ENCODE measurements around the gene SAFB2.

The SAFB2 gene

DNA sequence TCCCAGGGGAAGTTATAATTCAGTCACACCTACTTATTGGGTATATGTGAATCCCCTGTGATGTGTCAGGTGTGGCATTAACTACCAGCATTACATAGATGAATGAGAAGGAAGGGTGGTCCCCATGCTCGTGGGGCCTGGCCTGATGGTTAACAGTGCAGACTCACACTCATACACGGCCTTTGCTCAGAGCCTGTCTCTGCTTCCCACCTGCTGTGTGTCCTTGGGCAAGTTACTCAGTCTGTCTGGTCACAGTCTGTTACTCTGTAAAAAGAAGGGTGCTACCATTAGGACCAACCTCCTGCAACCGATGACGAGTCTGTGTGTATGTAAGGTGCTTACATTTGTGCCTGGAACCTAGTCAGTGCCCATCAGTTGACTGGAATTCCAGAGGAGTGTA lies 24.1 kb upstream of the SAFB2 start:
- TF ChIP-seq POLR2AphosphoS5 (IDR thresholded peaks at IDR 0.05; ENCODE audit: low read depth, low read length) = no peak
- TF ChIP-seq, protein P1, sequence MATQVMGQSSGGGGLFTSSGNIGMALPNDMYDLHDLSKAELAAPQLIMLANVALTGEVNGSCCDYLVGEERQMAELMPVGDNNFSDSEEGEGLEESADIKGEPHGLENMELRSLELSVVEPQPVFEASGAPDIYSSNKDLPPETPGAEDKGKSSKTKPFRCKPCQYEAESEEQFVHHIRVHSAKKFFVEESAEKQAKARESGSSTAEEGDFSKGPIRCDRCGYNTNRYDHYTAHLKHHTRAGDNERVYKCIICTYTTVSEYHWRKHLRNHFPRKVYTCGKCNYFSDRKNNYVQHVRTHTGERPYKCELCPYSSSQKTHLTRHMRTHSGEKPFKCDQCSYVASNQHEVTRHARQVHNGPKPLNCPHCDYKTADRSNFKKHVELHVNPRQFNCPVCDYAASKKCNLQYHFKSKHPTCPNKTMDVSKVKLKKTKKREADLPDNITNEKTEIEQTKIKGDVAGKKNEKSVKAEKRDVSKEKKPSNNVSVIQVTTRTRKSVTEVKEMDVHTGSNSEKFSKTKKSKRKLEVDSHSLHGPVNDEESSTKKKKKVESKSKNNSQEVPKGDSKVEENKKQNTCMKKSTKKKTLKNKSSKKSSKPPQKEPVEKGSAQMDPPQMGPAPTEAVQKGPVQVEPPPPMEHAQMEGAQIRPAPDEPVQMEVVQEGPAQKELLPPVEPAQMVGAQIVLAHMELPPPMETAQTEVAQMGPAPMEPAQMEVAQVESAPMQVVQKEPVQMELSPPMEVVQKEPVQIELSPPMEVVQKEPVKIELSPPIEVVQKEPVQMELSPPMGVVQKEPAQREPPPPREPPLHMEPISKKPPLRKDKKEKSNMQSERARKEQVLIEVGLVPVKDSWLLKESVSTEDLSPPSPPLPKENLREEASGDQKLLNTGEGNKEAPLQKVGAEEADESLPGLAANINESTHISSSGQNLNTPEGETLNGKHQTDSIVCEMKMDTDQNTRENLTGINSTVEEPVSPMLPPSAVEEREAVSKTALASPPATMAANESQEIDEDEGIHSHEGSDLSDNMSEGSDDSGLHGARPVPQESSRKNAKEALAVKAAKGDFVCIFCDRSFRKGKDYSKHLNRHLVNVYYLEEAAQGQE (IDR thresholded peaks at IDR 0.05; ENCODE audit: insufficient read depth in 1 of 2, low read depth in 2 of 2, low read length in 2 of 2) = no peak
- no peak for TF ChIP-seq TAF1 (IDR thresholded peaks at IDR 0.05; ENCODE audit: borderline replicate concordance, insufficient read depth, low read length)
- no peak for TF ChIP-seq FOXP2 (optimal IDR thresholded peaks at IDR 0.05; ENCODE audit: borderline replicate concordance, extremely low read depth, extremely low read length, insufficient read depth)
- no peak for TF ChIP-seq SIN3A (IDR thresholded peaks at IDR 0.05; ENCODE audit: borderline replicate concordance, insufficient read depth, low read length)

DNA sequence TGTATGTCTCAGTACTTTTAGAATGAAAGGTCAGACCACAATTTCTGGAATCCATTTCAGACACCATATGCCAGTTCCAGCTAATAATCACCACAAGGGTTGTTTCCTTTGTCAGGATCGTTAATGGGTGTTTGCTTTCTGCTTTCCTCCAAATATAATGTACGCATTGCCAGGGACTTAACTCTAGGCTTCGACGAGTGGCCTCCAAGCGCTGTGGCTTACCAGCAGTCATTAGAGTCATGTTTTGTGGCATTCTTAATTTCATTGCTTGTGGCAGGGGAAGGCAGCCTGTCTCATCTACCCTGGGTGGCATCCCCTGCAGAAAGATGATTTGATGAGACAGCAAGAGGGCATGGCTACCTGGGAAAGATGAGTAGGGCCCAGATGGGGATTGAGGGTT lies 22.8 kb upstream of the SAFB2 start:
- TF ChIP-seq FOXP2 (optimal IDR thresholded peaks at IDR 0.05; ENCODE audit: borderline replicate concordance, extremely low read depth, extremely low read length, insufficient read depth) = no peak
- TF ChIP-seq POLR2AphosphoS5 (IDR thresholded peaks at IDR 0.05; ENCODE audit: low read depth, low read length) = no peak
- TF ChIP-seq, protein P1 (IDR thresholded peaks at IDR 0.05; ENCODE audit: insufficient read depth in 1 of 2, low read depth in 2 of 2, low read length in 2 of 2) = no peak
- TF ChIP-seq SIN3A (IDR thresholded peaks at IDR 0.05; ENCODE audit: borderline replicate concordance, insufficient read depth, low read length) = no peak
- TF ChIP-seq TAF1 (IDR thresholded peaks at IDR 0.05; ENCODE audit: borderline replicate concordance, insufficient read depth, low read length) = no peak

DNA sequence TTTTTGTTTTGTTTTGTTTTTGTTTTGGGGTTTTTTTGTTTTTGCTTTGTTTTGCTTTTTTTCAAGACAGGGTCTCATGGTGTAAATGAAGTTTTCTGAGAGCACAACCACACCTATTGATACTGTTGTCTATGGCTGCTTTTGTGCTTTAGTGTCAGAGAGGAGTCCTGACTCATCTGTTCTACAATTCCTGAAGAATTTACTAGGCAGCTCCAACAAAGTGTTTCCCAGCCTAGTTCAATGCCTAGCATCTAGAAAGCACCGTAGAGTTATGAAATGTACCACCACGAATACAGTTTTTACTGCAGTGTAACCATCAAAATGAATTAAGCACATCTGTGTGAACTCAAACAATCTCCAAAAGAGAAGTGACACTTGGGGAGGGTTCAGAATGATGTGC lies 21.5 kb upstream of the SAFB2 start:
- TF ChIP-seq SIN3A (IDR thresholded peaks at IDR 0.05; ENCODE audit: borderline replicate concordance, insufficient read depth, low read length) = no peak
- no peak for TF ChIP-seq TAF1 (IDR thresholded peaks at IDR 0.05; ENCODE audit: borderline replicate concordance, insufficient read depth, low read length)
- TF ChIP-seq, protein P1 (IDR thresholded peaks at IDR 0.05; ENCODE audit: insufficient read depth in 1 of 2, low read depth in 2 of 2, low read length in 2 of 2) = no peak
- TF ChIP-seq POLR2AphosphoS5 (IDR thresholded peaks at IDR 0.05; ENCODE audit: low read depth, low read length) = no peak
- TF ChIP-seq FOXP2 (optimal IDR thresholded peaks at IDR 0.05; ENCODE audit: borderline replicate concordance, extremely low read depth, extremely low read length, insufficient read depth) = no peak

DNA sequence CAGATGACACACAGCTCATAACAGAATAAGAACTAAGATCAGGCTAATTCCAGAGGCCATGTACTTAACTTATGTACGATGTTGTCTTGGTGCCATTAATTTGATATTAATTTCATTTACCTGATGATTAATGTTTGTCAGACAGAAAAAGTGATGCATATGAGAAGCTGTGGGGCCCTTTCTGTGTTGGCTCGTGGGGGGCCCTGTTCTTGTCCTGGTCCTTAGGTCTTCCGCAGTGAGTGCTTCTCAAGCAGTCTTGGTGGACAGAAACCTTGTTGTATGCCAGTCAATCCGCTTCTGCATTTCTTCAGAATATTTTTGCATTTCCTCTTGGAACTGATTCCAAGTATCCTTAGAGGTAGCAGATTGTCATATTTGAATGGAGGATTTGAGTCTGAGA lies 20.5 kb upstream of the SAFB2 start:
- TF ChIP-seq, protein P1 (IDR thresholded peaks at IDR 0.05; ENCODE audit: insufficient read depth in 1 of 2, low read depth in 2 of 2, low read length in 2 of 2) = no peak
- TF ChIP-seq POLR2AphosphoS5 (IDR thresholded peaks at IDR 0.05; ENCODE audit: low read depth, low read length) = no peak
- TF ChIP-seq FOXP2 (optimal IDR thresholded peaks at IDR 0.05; ENCODE audit: borderline replicate concordance, extremely low read depth, extremely low read length, insufficient read depth) = no peak
- no peak for TF ChIP-seq TAF1 (IDR thresholded peaks at IDR 0.05; ENCODE audit: borderline replicate concordance, insufficient read depth, low read length)
- TF ChIP-seq SIN3A (IDR thresholded peaks at IDR 0.05; ENCODE audit: borderline replicate concordance, insufficient read depth, low read length) = no peak

DNA sequence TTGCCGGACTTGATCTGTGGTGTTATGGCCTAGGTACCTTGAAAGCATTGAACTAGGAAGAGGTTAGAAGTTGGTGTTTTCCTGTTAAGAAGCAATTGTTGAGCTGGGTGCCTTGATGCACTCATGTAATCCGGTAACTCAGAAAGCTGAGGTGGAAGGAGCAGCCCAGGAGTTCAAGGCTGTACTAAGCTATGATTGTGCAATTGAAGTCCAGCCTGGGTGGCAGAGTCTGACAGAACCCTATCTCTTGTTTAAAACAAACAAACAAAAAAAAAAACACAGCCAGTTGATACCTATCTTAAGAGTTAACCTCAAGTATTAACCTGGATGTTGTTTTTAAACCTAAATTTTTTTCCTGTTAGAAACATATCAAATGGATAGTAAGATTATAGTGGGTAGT lies 19.6 kb upstream of the SAFB2 start:
- TF ChIP-seq TAF1 (IDR thresholded peaks at IDR 0.05; ENCODE audit: borderline replicate concordance, insufficient read depth, low read length) (no peak), SIN3A (IDR thresholded peaks at IDR 0.05; ENCODE audit: borderline replicate concordance, insufficient read depth, low read length) (no peak), POLR2AphosphoS5 (IDR thresholded peaks at IDR 0.05; ENCODE audit: low read depth, low read length) (no peak), FOXP2 (optimal IDR thresholded peaks at IDR 0.05; ENCODE audit: borderline replicate concordance, extremely low read depth, extremely low read length, insufficient read depth) (no peak)
- TF ChIP-seq, protein P1 (IDR thresholded peaks at IDR 0.05; ENCODE audit: insufficient read depth in 1 of 2, low read depth in 2 of 2, low read length in 2 of 2) = no peak

Measured in PFSK-1 (cell line).